ENCODE results near the gene HPCAL1.

HPCAL1 gene

DNA sequence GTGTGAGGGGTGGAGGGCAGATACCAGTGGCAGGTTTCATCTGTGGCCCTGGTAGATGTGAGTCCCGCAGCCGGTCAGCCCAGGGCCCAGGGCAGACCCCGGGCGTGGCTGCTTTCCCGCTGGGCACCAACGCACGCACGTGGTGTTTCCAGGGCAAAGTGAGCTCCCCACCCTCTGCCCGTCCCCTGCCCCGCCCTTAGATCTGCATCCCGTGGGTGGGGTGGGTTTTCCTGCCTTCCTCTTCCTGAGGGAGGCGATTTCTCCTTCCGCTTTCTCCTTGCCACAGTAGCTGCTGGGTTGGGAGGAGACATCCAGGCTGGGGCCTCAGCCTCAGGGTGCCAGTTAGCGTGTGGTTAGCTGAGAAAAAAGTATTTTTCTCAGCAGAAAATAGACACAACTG lies 95.8 kb downstream of the HPCAL1 start:
- no peaks in the 10 kb centered on the region for H4K20me1 ChIP-seq (ENCODE audit: low read depth, low read length)
- no peak overlapping the region for H3K4me3 ChIP-seq (ENCODE audit: insufficient read depth, low read length, poor library complexity, severe bottlenecking)
- H3F3A ChIP-seq (ENCODE audit: insufficient read depth), result no peaks in the 10 kb centered on the region
- TF ChIP-seq, protein P1, sequence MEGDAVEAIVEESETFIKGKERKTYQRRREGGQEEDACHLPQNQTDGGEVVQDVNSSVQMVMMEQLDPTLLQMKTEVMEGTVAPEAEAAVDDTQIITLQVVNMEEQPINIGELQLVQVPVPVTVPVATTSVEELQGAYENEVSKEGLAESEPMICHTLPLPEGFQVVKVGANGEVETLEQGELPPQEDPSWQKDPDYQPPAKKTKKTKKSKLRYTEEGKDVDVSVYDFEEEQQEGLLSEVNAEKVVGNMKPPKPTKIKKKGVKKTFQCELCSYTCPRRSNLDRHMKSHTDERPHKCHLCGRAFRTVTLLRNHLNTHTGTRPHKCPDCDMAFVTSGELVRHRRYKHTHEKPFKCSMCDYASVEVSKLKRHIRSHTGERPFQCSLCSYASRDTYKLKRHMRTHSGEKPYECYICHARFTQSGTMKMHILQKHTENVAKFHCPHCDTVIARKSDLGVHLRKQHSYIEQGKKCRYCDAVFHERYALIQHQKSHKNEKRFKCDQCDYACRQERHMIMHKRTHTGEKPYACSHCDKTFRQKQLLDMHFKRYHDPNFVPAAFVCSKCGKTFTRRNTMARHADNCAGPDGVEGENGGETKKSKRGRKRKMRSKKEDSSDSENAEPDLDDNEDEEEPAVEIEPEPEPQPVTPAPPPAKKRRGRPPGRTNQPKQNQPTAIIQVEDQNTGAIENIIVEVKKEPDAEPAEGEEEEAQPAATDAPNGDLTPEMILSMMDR (IDR thresholded peaks at IDR 0.05; ENCODE audit: insufficient read depth, low read length, poor library complexity, severe bottlenecking), result no peak
- TF ChIP-seq EZH2phosphoT487 (conservative IDR thresholded peaks at IDR 0.05; ENCODE audit: low read length), result no peak
- H3K9me3 ChIP-seq (ENCODE audit: insufficient read depth, low read length), result no peaks in the 10 kb centered on the region
- H3K4me2 ChIP-seq (ENCODE audit: low read depth, low read length, poor library complexity, severe bottlenecking), result no peak overlapping the region
- H3K27ac ChIP-seq (ENCODE audit: low read depth, low read length), result no peak overlapping the region
- H3K9me2 ChIP-seq (replicated peaks; ENCODE audit: insufficient read depth, low read length), result no peaks in the 10 kb centered on the region
- H2AFZ ChIP-seq (ENCODE audit: low read depth, low read length, severe bottlenecking), result no peak overlapping the region
- no peak overlapping the region for H3K9ac ChIP-seq (ENCODE audit: low read length)
- H3K36me3 ChIP-seq (ENCODE audit: low read length), result no peaks in the 10 kb centered on the region
- no peaks in the 10 kb centered on the region for H3K27me3 ChIP-seq (ENCODE audit: low read length)
- H3K79me2 ChIP-seq (ENCODE audit: insufficient read depth, low read length), result no peaks in the 10 kb centered on the region

DNA sequence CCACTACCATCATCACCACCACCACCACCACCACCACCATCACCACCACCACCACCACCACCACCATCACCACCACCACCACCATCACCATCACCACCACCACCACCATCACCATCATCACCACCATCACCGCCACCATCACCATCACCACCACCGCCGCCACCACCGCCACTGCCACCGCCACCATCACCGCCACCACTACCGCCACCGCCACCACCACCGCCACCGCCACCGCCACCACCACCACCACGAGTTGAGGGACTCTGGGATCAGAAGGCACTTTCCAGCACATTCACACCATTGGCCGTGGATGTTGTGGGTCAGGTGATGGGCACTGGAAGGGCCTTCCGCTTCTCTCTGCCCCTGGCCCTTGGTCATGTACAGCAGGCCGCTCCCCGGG lies 96.7 kb downstream of the HPCAL1 start:
- no peaks in the 10 kb centered on the region for H3K36me3 ChIP-seq (ENCODE audit: low read length)
- H4K20me1 ChIP-seq (ENCODE audit: low read depth, low read length), result no peaks in the 10 kb centered on the region
- no peak overlapping the region for H3K4me3 ChIP-seq (ENCODE audit: insufficient read depth, low read length, poor library complexity, severe bottlenecking)
- H3K9me2 ChIP-seq (replicated peaks; ENCODE audit: insufficient read depth, low read length), result no peaks in the 10 kb centered on the region
- H3K27me3 ChIP-seq (ENCODE audit: low read length), result no peaks in the 10 kb centered on the region
- no peak overlapping the region for H2AFZ ChIP-seq (ENCODE audit: low read depth, low read length, severe bottlenecking)
- no peak for TF ChIP-seq EZH2phosphoT487 (conservative IDR thresholded peaks at IDR 0.05; ENCODE audit: low read length)
- TF ChIP-seq, protein P1 (IDR thresholded peaks at IDR 0.05; ENCODE audit: insufficient read depth, low read length, poor library complexity, severe bottlenecking), result no peak
- H3K27ac ChIP-seq (ENCODE audit: low read depth, low read length), result no peak overlapping the region
- H3K79me2 ChIP-seq (ENCODE audit: insufficient read depth, low read length), result no peaks in the 10 kb centered on the region
- no peaks in the 10 kb centered on the region for H3K9me3 ChIP-seq (ENCODE audit: insufficient read depth, low read length)
- no peaks in the 10 kb centered on the region for H3F3A ChIP-seq (ENCODE audit: insufficient read depth)
- no peak overlapping the region for H3K4me2 ChIP-seq (ENCODE audit: low read depth, low read length, poor library complexity, severe bottlenecking)
- no peak overlapping the region for H3K9ac ChIP-seq (ENCODE audit: low read length)

DNA sequence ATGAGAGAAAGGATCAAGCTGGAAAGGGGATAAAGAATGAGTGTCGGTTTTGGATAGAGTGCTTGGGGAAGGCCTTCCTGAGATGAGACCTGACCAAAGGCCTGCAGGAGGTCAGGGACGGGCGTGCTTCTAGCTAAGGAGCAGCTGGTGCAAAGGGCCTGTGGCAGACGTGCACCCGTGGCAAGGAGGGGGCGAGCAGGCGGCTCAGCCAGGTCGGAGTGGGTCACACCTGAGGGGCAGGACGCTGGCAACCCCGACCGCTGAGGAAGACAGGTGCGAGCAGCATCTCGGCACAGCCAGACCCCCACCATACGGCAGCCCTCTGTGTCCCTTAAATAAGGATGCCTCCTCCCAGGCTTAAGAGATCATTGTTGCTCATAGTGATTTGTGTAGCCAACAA lies 97.3 kb downstream of the HPCAL1 start:
- H3K27ac ChIP-seq (ENCODE audit: low read depth, low read length), result no peak overlapping the region
- no peaks in the 10 kb centered on the region for H3K36me3 ChIP-seq (ENCODE audit: low read length)
- no peaks in the 10 kb centered on the region for H3F3A ChIP-seq (ENCODE audit: insufficient read depth)
- no peaks in the 10 kb centered on the region for H3K27me3 ChIP-seq (ENCODE audit: low read length)
- no peak overlapping the region for H3K9ac ChIP-seq (ENCODE audit: low read length)
- no peaks in the 10 kb centered on the region for H3K9me3 ChIP-seq (ENCODE audit: insufficient read depth, low read length)
- H3K4me2 ChIP-seq (ENCODE audit: low read depth, low read length, poor library complexity, severe bottlenecking), result no peak overlapping the region
- H4K20me1 ChIP-seq (ENCODE audit: low read depth, low read length), result no peaks in the 10 kb centered on the region
- H2AFZ ChIP-seq (ENCODE audit: low read depth, low read length, severe bottlenecking), result no peak overlapping the region
- no peaks in the 10 kb centered on the region for H3K79me2 ChIP-seq (ENCODE audit: insufficient read depth, low read length)
- H3K9me2 ChIP-seq (replicated peaks; ENCODE audit: insufficient read depth, low read length), result no peaks in the 10 kb centered on the region
- no peak overlapping the region for H3K4me3 ChIP-seq (ENCODE audit: insufficient read depth, low read length, poor library complexity, severe bottlenecking)
- no peak for TF ChIP-seq EZH2phosphoT487 (conservative IDR thresholded peaks at IDR 0.05; ENCODE audit: low read length)
- TF ChIP-seq, protein P1 (IDR thresholded peaks at IDR 0.05; ENCODE audit: insufficient read depth, low read length, poor library complexity, severe bottlenecking), result no peak

All from SU-DHL-6 (cell line).